ENCODE results near the gene SYT9.
"Not testable (repeated sequence)": the region's sequence is repeated elsewhere in the genome, so short reads cannot be mapped to it uniquely, and the experiment has no call there.

SYT9 gene

GRCh38 chr11:7513234-7514098 lies 261.8 kb downstream of the SYT9 start, which contains the start of gene PPFIBP2:
Gene PPFIBP2 (plus strand): TSS chr11:7513999. CDS start chr11:7549476, 35,477 bp downstream.
- peak; percentile 70 to 77 (median 74) for DNase-seq

- DNase-seq: no peak
These were observed 262.4 kb downstream of the SYT9 start for GRCh38 chr11:7514099-7514591.

- DNase-seq: no peak
These were observed 263.8 kb downstream of the SYT9 start for GRCh38 chr11:7515447-7515886.

- no peak for DNase-seq
These were observed 264.8 kb downstream of the SYT9 start for GRCh38 chr11:7516475-7516874.

- not testable (repeated sequence) for DNase-seq
These were observed 266.0 kb downstream of the SYT9 start for GRCh38 chr11:7517743-7518142.
